A549 (cell line): ENCODE data around the gene AGAP9. TPM values are rescaled to one million over a fixed set of nuclear protein-coding genes. Genes with fewer than 3 reads are reported as not detected.

Experiments used
- polyA plus RNA-seq, 4 experiments: library from polyadenylated mRNA; depleted of rRNA in 3 of 4; stranded (reverse); fragments of >200 nt; fragmentation: RNase III in 1 of 4; extraction: RNeasy Plus Mini Kit Qiagen cat#74134 plus additional on column Dnase treatment in 1 of 4; gene quantifications; 2 replicates in 3 of 4; 3 replicates in 1 of 4; pipeline ENCODE4 v1.2.3, GENCODE V29; 2011 to 2017
- small RNA-seq, 6 experiments: library from RNA; depleted of rRNA; stranded (forward); fragments of <200 nt; gene quantifications; one replicate each; pipeline ENCODE3, GENCODE V24; 2012

Gene AGAP9
- polyA plus RNA-seq, 2 of the 4 experiments (the other 2 are of a cell fraction): 5.1 to 14.3 TPM

Small RNA genes within 50 kb of the gene (small RNA-seq; reads per million reads assigned to genes)
- gene AL591684.3: 0 reads per million in 6 experiments
- 0 reads per million in 6 experiments for gene RNA5SP312

Other genes with a start within 250 kb of the AGAP9 start
- not detected in 2 replicates for gene GDF10, start 223.4 kb downstream of the AGAP9 start, polyA plus RNA-seq (2011; rRNA removed)
- gene GDF10, start 223.4 kb downstream of the AGAP9 start, polyA plus RNA-seq (2017; fragmentation: RNase III; extraction: RNeasy Plus Mini Kit Qiagen cat#74134 plus additional on column Dnase treatment): 0.04 to 0.10 TPM (median 0.09 TPM) in 3 replicates
- not detected in 2 replicates for gene GDF2, start 201.2 kb downstream of the AGAP9 start, polyA plus RNA-seq (2011; rRNA removed)
- not detected in 3 replicates for gene GDF2, start 201.2 kb downstream of the AGAP9 start, polyA plus RNA-seq (2017; fragmentation: RNase III; extraction: RNeasy Plus Mini Kit Qiagen cat#74134 plus additional on column Dnase treatment)
- gene RBP3, start 175.3 kb downstream of the AGAP9 start, polyA plus RNA-seq (2011; rRNA removed): not detected in 2 replicates
- gene RBP3, start 175.3 kb downstream of the AGAP9 start, polyA plus RNA-seq (2017; fragmentation: RNase III; extraction: RNeasy Plus Mini Kit Qiagen cat#74134 plus additional on column Dnase treatment): not detected in 3 replicates
- 4.0 and 4.6 TPM in 2 replicates for gene ZNF488, start 139.3 kb downstream of the AGAP9 start, polyA plus RNA-seq (2011; rRNA removed)
- 6.8 to 8.3 TPM (median 6.9 TPM) in 3 replicates for gene ZNF488, start 139.3 kb downstream of the AGAP9 start, polyA plus RNA-seq (2017; fragmentation: RNase III; extraction: RNeasy Plus Mini Kit Qiagen cat#74134 plus additional on column Dnase treatment)
- 7.5 and 8.1 TPM in 2 replicates for gene ANXA8, start 39.5 kb downstream of the AGAP9 start, polyA plus RNA-seq (2011; rRNA removed)
- 35.3 to 42.3 TPM (median 38.8 TPM) in 3 replicates for gene ANXA8, start 39.5 kb downstream of the AGAP9 start, polyA plus RNA-seq (2017; fragmentation: RNase III; extraction: RNeasy Plus Mini Kit Qiagen cat#74134 plus additional on column Dnase treatment)
- not detected in 2 replicates for gene FAM25G, start 31.9 kb downstream of the AGAP9 start, polyA plus RNA-seq (2011; rRNA removed)
- gene FAM25G, start 31.9 kb downstream of the AGAP9 start, polyA plus RNA-seq (2017; fragmentation: RNase III; extraction: RNeasy Plus Mini Kit Qiagen cat#74134 plus additional on column Dnase treatment): 1.1 TPM in 1 of 3 replicates, not detected in the others
- 2.0 and 2.7 TPM in 2 replicates for gene SYT15B, start 240.0 kb upstream of the AGAP9 start, polyA plus RNA-seq (2011; rRNA removed)
- gene SYT15B, start 240.0 kb upstream of the AGAP9 start, polyA plus RNA-seq (2017; fragmentation: RNase III; extraction: RNeasy Plus Mini Kit Qiagen cat#74134 plus additional on column Dnase treatment): 1.9 to 2.1 TPM (median 2.0 TPM) in 3 replicates